ENCODE results near the gene LTBP1.

GRCh38 chr2:33272001-33272400 is 325.2 kb downstream of the LTBP1 start:
- TF ChIP-seq, protein P1, sequence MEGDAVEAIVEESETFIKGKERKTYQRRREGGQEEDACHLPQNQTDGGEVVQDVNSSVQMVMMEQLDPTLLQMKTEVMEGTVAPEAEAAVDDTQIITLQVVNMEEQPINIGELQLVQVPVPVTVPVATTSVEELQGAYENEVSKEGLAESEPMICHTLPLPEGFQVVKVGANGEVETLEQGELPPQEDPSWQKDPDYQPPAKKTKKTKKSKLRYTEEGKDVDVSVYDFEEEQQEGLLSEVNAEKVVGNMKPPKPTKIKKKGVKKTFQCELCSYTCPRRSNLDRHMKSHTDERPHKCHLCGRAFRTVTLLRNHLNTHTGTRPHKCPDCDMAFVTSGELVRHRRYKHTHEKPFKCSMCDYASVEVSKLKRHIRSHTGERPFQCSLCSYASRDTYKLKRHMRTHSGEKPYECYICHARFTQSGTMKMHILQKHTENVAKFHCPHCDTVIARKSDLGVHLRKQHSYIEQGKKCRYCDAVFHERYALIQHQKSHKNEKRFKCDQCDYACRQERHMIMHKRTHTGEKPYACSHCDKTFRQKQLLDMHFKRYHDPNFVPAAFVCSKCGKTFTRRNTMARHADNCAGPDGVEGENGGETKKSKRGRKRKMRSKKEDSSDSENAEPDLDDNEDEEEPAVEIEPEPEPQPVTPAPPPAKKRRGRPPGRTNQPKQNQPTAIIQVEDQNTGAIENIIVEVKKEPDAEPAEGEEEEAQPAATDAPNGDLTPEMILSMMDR (optimal IDR thresholded peaks at IDR 0.05 in 1 of 3, IDR thresholded peaks at IDR 0.05 in 1 of 3, conservative IDR thresholded peaks at IDR 0.05 in 1 of 3; ENCODE audit: extremely low read depth in 1 of 3, insufficient read depth in 2 of 3, low read length in 3 of 3): no peak
- no peak for TF ChIP-seq EZH2 (IDR thresholded peaks at IDR 0.05; ENCODE audit: low read length)

All from keratinocyte (primary cell).